Measurements from ENCODE around the gene ASCL2.

The ASCL2 gene

GRCh38 chr11:2224254-2224653 is 46.1 kb downstream of the ASCL2 start:
- DNase-seq: no peak

- no peak for DNase-seq
These were observed 47.1 kb downstream of the ASCL2 start for GRCh38 chr11:2223153-2223794.

- no peak for DNase-seq
These were observed 47.9 kb downstream of the ASCL2 start for GRCh38 chr11:2222451-2222850.

GRCh38 chr11:2221591-2221990 is 48.8 kb downstream of the ASCL2 start:
- DNase-seq: no peak

- DNase-seq: no peak
These were observed 49.4 kb downstream of the ASCL2 start for GRCh38 chr11:2221024-2221423.

GRCh38 chr11:2220173-2220771 is 50.1 kb downstream of the ASCL2 start:
- no peak for DNase-seq

- DNase-seq: no peak
These were observed 50.9 kb downstream of the ASCL2 start for GRCh38 chr11:2219318-2220017.

Data from CD4-positive, alpha-beta T cell treated with Interleukin-15 for 1 hour (primary cell).